Endothelial cell of umbilical vein (primary cell): ENCODE data around the gene ETV4. TPM values are rescaled to one million over a fixed set of nuclear protein-coding genes. Genes with fewer than 3 reads are reported as not detected.

ENCODE experiments used
- BruUV-seq: library from RNA; stranded (reverse); fragments of 400-500 nt; replicated peaks from 2 replicates; lab custom pipeline; 2021; lab: Mats Ljungman, UMichigan
- CTCF ChIA-PET: fragments of 300-600, 350-600 bp; sonication (Branson Sonifier 250); formaldehyde crosslinking; loops from one replicate; lab custom pipeline; 2021; ENCODE audit warnings: antibody characterized with exemption, inconsistent platforms; lab: Charles Lee
- POLR2A ChIA-PET: fragments of 300-600, 350-600 bp; sonication (Branson Sonifier 250); formaldehyde crosslinking; loops from one replicate; lab custom pipeline; 2021; ENCODE audit warnings: antibody characterized with exemption, inconsistent platforms; lab: Charles Lee
- DNase-seq: peaks from one replicate; pipeline ENCODE4 v3.0.0-alpha.2; 2011; ENCODE audit warnings: low read depth, low spot score
- FAIRE-seq: peaks from 2 replicates; lab custom pipeline; 2011; peaks lifted over from hg19 to GRCh38; lab: Jason Lieb, UNC
- H2AFZ ChIP-seq: 2 replicates; pipeline ENCODE4 v1.6.0; 2012; ENCODE audit warnings: low read depth, low read length, control low read depth, inconsistent platforms
- H3K27ac ChIP-seq: 2 replicates; pipeline ENCODE4 v1.5.1; 2011; ENCODE audit warnings: low read depth, mild to moderate bottlenecking, control low read depth, low read length, moderate library complexity; ENCODE audit not compliant: insufficient read depth
- H3K27me3 ChIP-seq, 2 experiments: 2 replicates each; pipeline versions ENCODE4 v1.6.0 to v1.6.1; 2011; ENCODE audit warnings: low read length in 2 of 2, mixed read lengths in 1 of 2; ENCODE audit not compliant: control insufficient read depth in 2 of 2, insufficient read depth in 2 of 2
- H3K36me3 ChIP-seq, 2 experiments: 2 replicates in 1 of 2; 3 replicates in 1 of 2; pipeline ENCODE4 v1.5.1; 2011; ENCODE audit warnings: low read length in 2 of 2, mild to moderate bottlenecking in 1 of 2, moderate library complexity in 1 of 2; ENCODE audit not compliant: control insufficient read depth in 2 of 2, insufficient read depth in 2 of 2; ENCODE audit errors: extremely low read depth in 1 of 2
- H3K4me1 ChIP-seq: 3 replicates; pipeline ENCODE4 v1.5.1; 2011; ENCODE audit warnings: mild to moderate bottlenecking, low read length; ENCODE audit not compliant: control insufficient read depth, insufficient read depth; ENCODE audit errors: extremely low read depth
- H3K4me2 ChIP-seq: 2 replicates; pipeline ENCODE4 v1.6.1; 2011; ENCODE audit warnings: low read length, control low read depth, mixed read lengths; ENCODE audit not compliant: insufficient read depth
- H3K4me3 ChIP-seq, 3 experiments: fragments of 200-600 bp in 1 of 3; sonication (generic), shearing (Covaris generic) in 1 of 3; replicated peaks in 1 of 3; 2 replicates each; pipeline ENCODE4 v1.5.1; 2011 to 2016; ENCODE audit warnings: control low read depth in 3 of 3, low read length in 3 of 3, mild to moderate bottlenecking in 2 of 3, inconsistent platforms in 1 of 3, low read depth in 1 of 3, moderate library complexity in 1 of 3; ENCODE audit not compliant: insufficient read depth in 1 of 3
- H3K79me2 ChIP-seq: 2 replicates; pipeline ENCODE4 v1.6.0; 2012; ENCODE audit warnings: low read length, inconsistent platforms; ENCODE audit not compliant: control insufficient read depth, insufficient read depth
- H3K9ac ChIP-seq: replicated peaks from 2 replicates; pipeline ENCODE3; 2011; ENCODE audit warnings: low read length, control low read depth; ENCODE audit not compliant: insufficient read depth; ENCODE audit errors: extremely low read depth
- H3K9me1 ChIP-seq: replicated peaks from 3 replicates; pipeline ENCODE4 v1.6.0; 2011; ENCODE audit warnings: mild to moderate bottlenecking, low read length; ENCODE audit not compliant: control insufficient read depth, insufficient read depth; ENCODE audit errors: extremely low read depth
- H3K9me3 ChIP-seq: replicated peaks from 2 replicates; pipeline ENCODE4 v1.5.1; 2012; ENCODE audit warnings: low read length, inconsistent platforms; ENCODE audit not compliant: control insufficient read depth, insufficient read depth
- H4K20me1 ChIP-seq: replicated peaks from 2 replicates; pipeline ENCODE3; 2011; ENCODE audit warnings: mild to moderate bottlenecking, low read length; ENCODE audit not compliant: control insufficient read depth, insufficient read depth; ENCODE audit errors: extremely low read depth
- CTCF ChIP-seq, 2 donors: IDR thresholded peaks; 1 replicate in 1 of 2; 2 replicates in 1 of 2; pipeline ENCODE4 v1.5.1; 2011; ENCODE audit warnings: low read length in 2 of 2, mild to moderate bottlenecking in 2 of 2, moderate library complexity in 2 of 2, control low read depth in 1 of 2, inconsistent platforms in 1 of 2, low read depth in 1 of 2; ENCODE audit not compliant: insufficient read depth in 1 of 2; ENCODE audit errors: extremely low read depth in 1 of 2
- EZH2 ChIP-seq: IDR thresholded peaks from 2 replicates; pipeline ENCODE4 v1.6.1; 2012; ENCODE audit warnings: borderline replicate concordance, low read depth, mild to moderate bottlenecking, moderate library complexity, low read length, inconsistent platforms; ENCODE audit not compliant: severe bottlenecking
- FOS ChIP-seq: IDR thresholded peaks from 2 replicates; pipeline ENCODE4 v1.6.1; 2011; ENCODE audit warnings: mild to moderate bottlenecking, low read length, moderate library complexity, borderline replicate concordance; ENCODE audit not compliant: insufficient read depth
- GATA2 ChIP-seq: IDR thresholded peaks from 2 replicates; pipeline ENCODE4 v1.7.0; 2011; ENCODE audit warnings: low read depth, mild to moderate bottlenecking, moderate library complexity, mixed read lengths, low read length; ENCODE audit not compliant: insufficient read length, insufficient read depth
- JUN ChIP-seq: IDR thresholded peaks from 2 replicates; pipeline ENCODE4 v1.6.1; 2011; ENCODE audit warnings: borderline replicate concordance, low read depth; ENCODE audit not compliant: insufficient read length, insufficient read depth
- MAX ChIP-seq: IDR thresholded peaks from 2 replicates; pipeline ENCODE4 v1.6.1; 2011; ENCODE audit not compliant: insufficient read depth, insufficient read length
- MYC ChIP-seq: IDR thresholded peaks from one replicate; pipeline ENCODE4 v1.6.1; 2011; ENCODE audit warnings: mild to moderate bottlenecking, low read depth, low read length
- POLR2A ChIP-seq: IDR thresholded peaks from 2 replicates; pipeline ENCODE4 v1.6.1; 2012; ENCODE audit warnings: low read depth, mild to moderate bottlenecking, control low read depth, low read length
- POLR2AphosphoS5 ChIP-seq: IDR thresholded peaks from 2 replicates; pipeline ENCODE4 v1.6.1; 2012; ENCODE audit warnings: low read depth, mild to moderate bottlenecking, control low read depth, low read length, moderate library complexity; ENCODE audit not compliant: insufficient read depth
- dilution Hi-C: fragments of 300-500 bp; cut with MboI; formaldehyde crosslinking; loops from one replicate; pipeline ENCODE4 v1.15.0; 2019; ENCODE audit warnings: low sequenced_read_pairs; ENCODE audit not compliant: extremely low pct_ligation_motif_present
- intact Hi-C: fragments of 100-400 bp; cut with micrococcal nuclease; formaldehyde crosslinking; loops from one replicate; pipeline ENCODE4 v1.10.0; 2022
- polyA plus RNA-seq, 4 experiments: library from polyadenylated mRNA; depleted of rRNA in 3 of 4; stranded (reverse) in 3 of 4; unstranded in 1 of 4; fragments of >200 nt; gene quantifications; 2 replicates each; pipeline versions ENCODE4 v1.2.1 to v1.2.3, GENCODE V29; 2011 to 2012; ENCODE audit warnings: missing spikeins in 1 of 4
- total RNA-seq: library from RNA; stranded (reverse); gene quantifications from 2 replicates; pipeline ENCODE4 v1.2.3, GENCODE V29; 2021

ETV4 gene
- total and polyA plus RNA-seq, 2 donors (not counting 3 experiments of a cell fraction or from before 2014, with no cell fraction given) = 7.3 to 32.2 TPM

- Histone ChIP-seq H3K79me2 (no peaks in the 10 kb centered on the region), H3K36me3 (no peaks in the 10 kb centered on the region), H3K4me1 (peaks cover 7% of the 10 kb centered on the region), H3K9me3 (no peaks in the 10 kb centered on the region), H3K9me1 (no peaks in the 10 kb centered on the region), H3K4me3 (no peak overlapping the region), H2AFZ (no peak overlapping the region), H3K9ac (no peak overlapping the region), H4K20me1 (no peaks in the 10 kb centered on the region), H3K27ac (no peak overlapping the region), H3K27me3 (peaks cover 14 to 15% of the 10 kb centered on the region in 2 experiments), H3K4me2 (no peak overlapping the region)
- intact Hi-C loops = no loop called here
- no peak for TF ChIP-seq GATA2
- no peak for TF ChIP-seq FOS
- TF ChIP-seq CTCF (IDR thresholded peaks at IDR 0.05; ENCODE audit: extremely low read depth in 1 of 2, insufficient read depth in 1 of 2, low read depth in 1 of 2, low read length in 2 of 2) = no peak
- no peak for TF ChIP-seq POLR2A
- TF ChIP-seq MAX = no peak
- TF ChIP-seq EZH2 = no peak
- no peak for TF ChIP-seq POLR2AphosphoS5
- no peak for TF ChIP-seq MYC
- no peak for TF ChIP-seq JUN
- DNase-seq = no peak
- POLR2A ChIA-PET = no interaction called here
- CTCF ChIA-PET = no interaction called here
- dilution Hi-C loops = no loop called here
- no TSS peak for BruUV-seq
- FAIRE-seq = no peak
Observed at GRCh38 chr17:43558805-43559160, 12.6 kb upstream of the ETV4 start.
